ENCODE results near the gene SIM2. TPM values are rescaled to one million over a fixed set of nuclear protein-coding genes. Genes with fewer than 3 reads are reported as not detected.

Gene SIM2
- polyA plus RNA-seq, 1 experiment = not detected

DNA sequence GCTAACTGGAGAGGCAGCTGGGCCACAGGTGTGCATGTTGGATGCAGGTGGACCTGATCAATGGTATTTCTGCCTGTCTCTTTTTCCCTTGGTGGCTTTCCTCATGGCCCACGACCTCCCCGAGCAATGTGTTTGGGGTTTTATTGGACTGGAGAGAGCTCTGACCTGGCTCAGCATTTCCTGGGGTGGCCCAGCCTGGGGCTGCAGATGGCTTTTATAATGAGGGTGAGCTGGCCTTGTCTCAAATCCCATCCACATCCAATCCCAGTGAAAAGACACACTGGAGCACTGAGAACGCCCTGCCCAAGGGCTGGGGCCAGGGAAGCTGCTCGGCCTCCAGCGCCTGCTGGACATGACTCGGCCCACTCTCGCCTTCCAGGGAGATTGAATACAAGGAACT lies 44.1 kb downstream of the SIM2 start:
- ChIA-PET CTCF (interaction anchor here (0.7 to 1.4 kb wide), 2 partner anchors 17 to 174 kb away, joined by 3 to 6 read pairs; no protein-coding TSS in a partner anchor), POLR2A (no interaction called here)
- H3K27me3 ChIP-seq (ENCODE audit: control insufficient read depth, insufficient read depth, low read length) = peaks cover 7% of the 10 kb centered on the region
- TF ChIP-seq CTCF (IDR thresholded peaks at IDR 0.05; ENCODE audit: insufficient read depth, low read depth, low read length) = no peak
- no peaks in the 10 kb centered on the region for H3K36me3 ChIP-seq (ENCODE audit: control insufficient read depth, insufficient read depth, low read length)
- DNase-seq (ENCODE audit: low read depth) = no peak
- no peak overlapping the region for H3K4me3 ChIP-seq (ENCODE audit: low read depth, low read length)

GRCh38 chr21:36743446-36743845 lies 44.5 kb downstream of the SIM2 start:
- Histone ChIP-seq H3K36me3 (ENCODE audit: control insufficient read depth, insufficient read depth, low read length) (no peaks in the 10 kb centered on the region), H3K27me3 (ENCODE audit: control insufficient read depth, insufficient read depth, low read length) (peaks cover 10% of the 10 kb centered on the region), H3K4me3 (ENCODE audit: low read depth, low read length) (no peak overlapping the region)
- TF ChIP-seq CTCF (IDR thresholded peaks at IDR 0.05; ENCODE audit: insufficient read depth, low read depth, low read length) = no peak
- DNase-seq (ENCODE audit: low read depth) = no peak
- POLR2A ChIA-PET = no interaction called here
- CTCF ChIA-PET = interaction anchor here (0.7 to 1.4 kb wide), 2 partner anchors 17 to 174 kb away, joined by 3 to 6 read pairs; no protein-coding TSS in a partner anchor

- Histone ChIP-seq H3K27me3 (ENCODE audit: control insufficient read depth, insufficient read depth, low read length) (peaks cover 10% of the 10 kb centered on the region), H3K4me3 (ENCODE audit: low read depth, low read length) (no peak overlapping the region), H3K36me3 (ENCODE audit: control insufficient read depth, insufficient read depth, low read length) (no peaks in the 10 kb centered on the region)
- CTCF ChIA-PET = no interaction called here
- POLR2A ChIA-PET = no interaction called here
- no peak for DNase-seq (ENCODE audit: low read depth)
- TF ChIP-seq CTCF (IDR thresholded peaks at IDR 0.05; ENCODE audit: insufficient read depth, low read depth, low read length) = no peak
Observed at GRCh38 chr21:36744190-36744559, 45.3 kb downstream of the SIM2 start.

DNA sequence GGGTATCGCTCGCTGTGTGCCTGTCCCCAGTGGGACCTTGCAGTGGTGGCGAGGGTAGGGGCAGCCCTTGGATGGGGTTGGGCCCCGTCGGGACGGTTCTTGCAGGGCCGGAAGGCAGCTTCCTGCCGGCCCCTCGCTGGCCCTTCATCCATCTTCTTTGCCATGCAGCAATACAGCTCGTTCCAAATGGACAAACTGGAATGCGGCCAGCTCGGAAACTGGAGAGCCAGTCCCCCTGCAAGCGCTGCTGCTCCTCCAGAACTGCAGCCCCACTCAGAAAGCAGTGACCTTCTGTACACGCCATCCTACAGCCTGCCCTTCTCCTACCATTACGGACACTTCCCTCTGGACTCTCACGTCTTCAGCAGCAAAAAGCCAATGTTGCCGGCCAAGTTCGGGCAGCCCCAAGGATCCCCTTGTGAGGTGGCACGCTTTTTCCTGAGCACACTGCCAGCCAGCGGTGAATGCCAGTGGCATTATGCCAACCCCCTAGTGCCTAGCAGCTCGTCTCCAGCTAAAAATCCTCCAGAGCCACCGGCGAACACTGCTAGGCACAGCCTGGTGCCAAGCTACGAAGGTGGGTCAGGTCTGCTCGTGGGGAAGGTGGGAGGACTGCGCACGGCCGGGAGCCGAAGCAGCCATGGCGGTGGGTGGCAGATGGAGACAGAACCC lies 45.8 kb downstream of the SIM2 start:
- no peak for DNase-seq (ENCODE audit: low read depth)
- CTCF ChIA-PET = interaction anchor here (0.5 to 0.8 kb wide), 2 partner anchors 10 to 25 kb away, joined by 3 read pairs; no protein-coding TSS in a partner anchor
- TF ChIP-seq CTCF (IDR thresholded peaks at IDR 0.05; ENCODE audit: insufficient read depth, low read depth, low read length) = no peak
- peaks cover 9% of the 10 kb centered on the region for H3K27me3 ChIP-seq (ENCODE audit: control insufficient read depth, insufficient read depth, low read length)
- H3K4me3 ChIP-seq (ENCODE audit: low read depth, low read length) = no peak overlapping the region
- POLR2A ChIA-PET = no interaction called here
- H3K36me3 ChIP-seq (ENCODE audit: control insufficient read depth, insufficient read depth, low read length) = no peaks in the 10 kb centered on the region

GRCh38 chr21:36745459-36745858 lies 46.5 kb downstream of the SIM2 start:
- ChIA-PET CTCF (interaction anchor here (0.8 to 1.1 kb wide), 2 partner anchors 10 to 168 kb away, joined by 3 to 4 read pairs; no protein-coding TSS in a partner anchor), POLR2A (no interaction called here)

More at GRCh38 chr21:36745459-36745858, 46.5 kb downstream of the SIM2 start:
- Histone ChIP-seq H3K4me3 (ENCODE audit: low read depth, low read length) (no peak overlapping the region), H3K36me3 (ENCODE audit: control insufficient read depth, insufficient read depth, low read length) (no peaks in the 10 kb centered on the region), H3K27me3 (ENCODE audit: control insufficient read depth, insufficient read depth, low read length) (peaks cover 9% of the 10 kb centered on the region)
- DNase-seq (ENCODE audit: low read depth) = no peak
- no peak for TF ChIP-seq CTCF (IDR thresholded peaks at IDR 0.05; ENCODE audit: insufficient read depth, low read depth, low read length)
